ENCODE data around the gene STX4. TPM values are rescaled to one million over a fixed set of nuclear protein-coding genes. Genes with fewer than 3 reads are reported as not detected.

STX4 gene
- polyA plus RNA-seq, 3 donors: 38.4 to 47.3 (median 45.4) TPM

DNA sequence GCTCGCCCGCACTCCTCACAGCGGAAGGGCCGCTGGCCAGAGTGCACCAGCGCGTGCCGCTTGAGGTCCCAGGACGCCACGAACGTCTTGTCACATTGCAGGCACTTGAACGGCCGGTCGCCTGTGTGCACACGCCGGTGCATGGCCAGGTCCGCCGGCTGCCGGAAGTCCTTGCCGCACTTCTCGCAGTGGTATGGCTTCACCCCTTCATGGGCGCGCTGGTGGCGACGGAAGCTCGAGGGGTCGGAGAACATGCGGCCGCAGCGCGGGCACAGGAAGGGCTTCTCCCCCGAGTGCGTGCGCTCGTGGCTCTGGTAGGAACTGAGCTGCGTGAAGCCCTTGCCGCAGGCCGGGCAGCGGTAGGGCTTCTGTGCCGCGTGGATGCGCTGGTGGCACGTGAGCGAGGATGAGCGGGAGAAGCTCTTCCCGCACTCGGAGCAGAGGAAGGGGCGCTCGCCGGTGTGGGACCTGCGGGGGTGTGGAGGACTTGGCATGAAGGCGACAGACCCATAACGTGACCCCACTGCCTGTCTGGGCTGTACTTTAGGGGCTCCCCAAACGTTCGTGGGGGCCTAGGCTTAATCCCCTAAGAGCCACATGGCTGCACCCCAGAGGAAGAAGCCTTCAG, 28.6 kb downstream of the STX4 start:
- no peak for DNase-seq

DNA sequence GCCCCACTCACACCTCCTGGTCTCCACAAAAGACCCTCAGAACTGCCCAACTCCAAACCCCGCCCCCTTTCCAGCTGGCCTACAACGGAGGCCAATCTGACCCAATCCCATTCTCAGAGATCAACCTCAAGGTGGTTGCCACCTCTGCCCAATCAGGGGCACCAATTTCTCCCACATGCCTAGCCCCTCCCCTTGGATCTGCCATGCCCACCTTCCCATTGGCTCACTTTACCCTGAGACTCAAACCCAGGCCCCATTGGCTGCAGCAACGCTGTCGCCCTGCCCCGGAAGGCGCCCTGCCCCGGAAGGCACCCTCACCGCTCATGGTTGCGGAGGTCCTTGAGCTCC, 30.1 kb downstream of the STX4 start:
- DNase-seq: no peak

DNA sequence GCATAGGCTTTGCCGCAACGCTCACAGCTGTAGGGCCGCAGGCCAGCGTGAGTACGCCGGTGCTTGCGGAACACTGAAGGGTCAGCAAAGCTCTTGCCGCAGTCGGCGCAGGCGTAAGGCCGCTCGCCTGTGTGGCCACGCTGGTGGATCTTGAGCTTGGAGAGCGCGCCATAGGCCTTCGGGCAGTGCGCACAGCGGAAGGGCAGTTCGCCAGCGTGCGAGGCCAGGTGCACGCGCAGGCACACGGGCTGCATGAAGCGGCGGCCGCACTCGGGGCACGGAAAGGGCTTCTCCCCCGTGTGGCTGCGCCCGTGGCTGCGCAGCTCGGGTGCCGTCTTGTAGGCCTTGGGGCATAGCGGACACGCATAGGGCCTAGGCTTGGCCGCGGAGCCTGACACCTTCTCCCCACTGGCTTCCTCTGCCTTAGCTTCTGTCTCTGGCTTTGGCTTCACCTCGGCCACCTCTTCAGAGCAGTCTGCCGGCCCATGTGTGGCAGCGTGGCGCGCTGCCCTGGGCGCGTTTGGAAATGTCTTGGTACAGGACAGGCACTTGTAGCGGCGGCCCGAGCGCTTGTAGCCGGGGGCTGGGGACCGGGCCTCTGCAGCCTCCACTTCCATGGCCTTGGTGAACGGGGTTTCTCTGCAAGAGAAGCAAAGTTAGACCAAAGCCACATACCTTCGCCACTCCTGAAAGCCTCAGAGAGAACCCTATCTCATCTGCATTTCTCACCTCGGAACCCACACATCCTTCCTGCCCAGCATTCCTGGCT, 30.7 kb downstream of the STX4 start:
- DNase-seq: no peak

DNA sequence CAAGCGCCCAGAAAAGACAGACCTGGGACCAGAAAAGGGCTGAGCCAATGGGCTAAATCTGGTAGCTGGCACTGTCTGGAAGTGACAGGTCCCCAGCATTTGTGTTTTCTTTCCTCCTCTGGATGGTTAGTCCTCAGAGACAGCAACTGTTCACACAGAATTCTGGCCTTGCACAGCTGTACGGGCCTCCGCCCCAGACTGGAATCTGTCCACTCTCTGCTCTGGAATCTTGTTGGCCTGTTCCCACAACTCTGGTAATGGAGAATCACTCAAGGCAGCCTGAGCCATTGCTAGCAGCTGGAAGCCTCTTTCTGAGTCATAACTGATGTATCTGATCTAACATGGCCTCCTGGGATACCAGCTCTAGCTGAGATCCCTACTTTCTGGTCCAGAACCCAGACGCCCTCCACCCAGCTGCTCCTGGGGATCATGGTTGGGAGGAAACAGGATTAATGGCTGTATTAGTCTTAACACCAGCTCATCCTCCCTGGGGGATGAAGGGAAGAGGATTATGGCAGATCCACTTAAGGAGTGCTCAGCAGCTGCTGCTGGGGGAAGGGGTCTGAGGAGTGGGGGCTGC, 31.6 kb downstream of the STX4 start:
- DNase-seq: no peak

DNA sequence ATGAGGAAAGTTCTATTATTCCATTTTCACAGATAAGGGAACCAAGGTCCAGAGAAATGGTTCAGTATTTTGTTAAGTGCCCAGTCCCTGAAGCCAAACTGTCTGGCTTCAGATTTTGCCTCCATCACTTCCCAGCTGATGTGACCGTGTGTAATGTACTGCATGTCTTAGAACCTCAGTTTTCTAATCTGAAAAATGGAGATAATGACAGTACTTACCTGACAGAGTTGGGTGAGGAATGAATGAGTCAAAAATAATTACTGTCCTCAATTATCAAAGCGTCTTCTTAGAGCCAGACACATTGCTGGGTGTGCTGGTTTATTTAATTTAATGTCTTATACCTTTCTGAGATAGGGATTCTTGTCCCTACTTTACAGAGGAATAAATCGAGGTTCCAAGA, 34.0 kb downstream of the STX4 start:
- DNase-seq: no peak

DNA sequence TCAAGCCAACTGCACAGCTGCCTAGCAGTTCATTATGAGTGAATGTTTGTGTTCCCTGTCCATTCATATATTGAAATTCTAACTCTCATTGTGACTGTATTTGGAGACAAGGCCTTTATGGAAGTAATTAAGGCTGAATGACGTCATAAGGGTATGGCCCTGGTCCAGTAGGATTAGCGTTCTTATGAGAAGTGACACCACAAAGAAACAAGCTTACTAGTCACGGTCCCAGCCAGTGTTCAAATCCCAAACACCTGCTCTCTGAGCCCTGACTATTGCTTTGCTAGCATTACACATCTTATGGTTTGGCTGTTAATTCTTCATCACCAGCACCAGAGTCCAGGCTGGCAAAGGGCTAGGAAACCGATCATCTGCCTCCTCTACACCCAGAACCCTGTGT, 38.5 kb downstream of the STX4 start:
- DNase-seq: peak; percentile 2

DNA sequence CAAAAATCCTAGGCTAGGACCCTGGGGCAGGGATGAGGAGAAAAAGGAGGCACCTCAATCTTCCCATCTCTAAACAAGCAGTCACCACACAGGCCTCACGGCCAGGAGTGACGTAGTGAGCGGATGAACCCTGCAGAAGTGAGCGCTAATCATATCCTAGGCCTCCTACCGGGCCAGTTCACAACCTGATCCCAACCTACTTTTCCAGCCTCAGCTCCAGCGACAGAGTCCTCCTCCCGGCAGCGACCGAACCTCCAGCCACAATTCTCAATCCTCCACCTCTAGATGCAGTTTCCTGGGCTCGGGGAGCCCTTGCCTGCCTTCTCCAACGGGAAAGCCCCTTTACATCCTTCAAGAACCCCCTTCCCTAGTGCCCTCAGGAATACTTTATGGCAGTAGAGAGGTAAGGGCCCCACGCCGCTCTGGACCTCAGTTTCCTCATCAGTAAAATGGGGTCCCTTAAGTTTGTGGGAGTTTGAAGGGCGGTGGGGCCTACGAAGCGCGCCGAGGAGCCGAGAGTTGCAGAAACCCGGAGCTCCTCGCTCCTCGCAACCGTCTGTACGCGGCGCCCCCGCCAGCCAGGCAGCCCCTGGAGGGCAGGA, 39.3 kb downstream of the STX4 start:
- peak; percentile 10 for DNase-seq

DNA sequence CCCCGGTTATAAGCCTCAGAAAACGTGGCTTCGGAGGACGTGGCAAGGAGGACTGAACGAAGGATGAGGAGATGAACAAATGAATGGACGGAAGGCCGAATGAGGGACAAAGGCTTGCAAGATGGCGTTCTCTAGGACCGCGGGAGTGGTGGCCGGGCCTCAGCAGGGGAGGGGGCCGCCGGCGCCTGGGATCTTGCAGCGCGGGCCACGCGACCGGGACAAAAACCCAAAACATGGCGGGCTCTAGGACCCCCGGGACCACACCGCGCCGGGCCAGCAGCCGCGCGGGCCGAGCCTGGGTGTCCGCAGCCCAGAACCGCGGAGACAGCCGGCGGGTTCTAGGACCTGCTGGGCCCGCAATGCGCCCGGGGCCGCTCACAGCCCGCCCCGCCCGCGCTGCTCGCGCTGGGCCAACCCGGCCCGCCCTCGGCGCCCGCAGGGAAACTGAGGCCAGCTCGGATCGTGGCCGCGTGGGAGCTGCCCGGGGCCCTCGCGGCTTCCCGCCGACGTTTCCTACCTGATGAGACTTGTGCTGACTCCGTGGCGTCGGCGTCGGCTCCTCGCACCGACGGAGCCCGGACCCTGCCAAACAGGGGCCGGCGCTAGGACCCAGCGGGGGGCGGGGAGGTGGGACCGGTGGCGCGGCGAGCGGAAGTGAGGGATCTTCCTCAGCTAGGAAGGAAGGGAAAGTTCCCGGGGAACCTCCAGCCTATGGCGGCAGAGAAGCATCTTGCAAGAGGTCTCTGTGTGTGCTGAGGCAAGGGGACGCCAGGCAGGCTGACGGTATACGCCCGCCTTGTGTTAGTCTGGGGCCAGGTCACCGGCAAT, 40.0 kb downstream of the STX4 start:
- peak; percentile 94 for DNase-seq

DNA sequence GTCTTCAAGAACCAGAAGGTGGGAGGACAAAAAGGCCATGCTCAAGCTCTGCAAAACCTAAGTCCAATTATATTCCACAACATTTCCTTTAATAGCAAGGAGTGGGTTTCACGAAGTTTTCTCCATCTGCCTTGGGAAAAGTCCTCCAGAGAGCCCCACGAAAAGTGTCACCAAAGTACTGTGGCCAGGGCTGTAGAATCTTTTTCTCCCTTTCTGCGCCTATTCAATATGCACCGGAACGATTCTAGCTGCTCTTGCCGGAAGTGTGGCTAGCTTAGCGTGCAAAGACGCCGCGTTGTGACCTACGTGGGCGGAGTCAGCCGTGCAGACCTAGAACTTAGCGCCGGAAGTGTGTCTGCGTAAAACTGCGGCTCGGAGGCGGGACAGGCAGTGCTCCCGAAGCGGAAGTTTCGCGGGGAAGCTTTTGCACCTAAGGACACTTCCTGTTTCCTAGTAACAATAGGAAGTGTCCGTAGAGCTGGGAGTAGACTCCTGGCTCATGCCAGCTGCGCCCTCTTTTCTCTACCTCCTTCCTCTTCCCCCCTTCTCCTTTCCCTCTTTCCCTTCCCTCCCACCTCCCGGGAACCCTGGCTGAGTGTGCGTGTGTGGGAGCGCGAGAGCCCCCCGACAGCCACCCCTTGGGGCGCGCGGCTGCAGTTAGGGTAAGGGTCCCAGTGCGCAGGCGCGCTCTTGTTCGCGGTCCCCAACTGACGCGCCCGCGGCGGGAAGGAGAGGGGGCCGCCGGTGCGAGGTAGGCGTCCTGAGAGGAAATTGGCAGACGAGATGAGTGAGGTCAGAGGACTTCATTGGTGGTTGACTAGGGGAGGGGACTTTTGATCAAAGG, 40.8 kb downstream of the STX4 start, which contains the start of the genes ZNF646 and ZNF668:
ZNF646 (plus strand) TSS at position 453 of the 844 bp plus-strand sequence. CDS start 1,903 bp downstream, outside the sequence.
ZNF668 (minus strand) TSS at position 271 of the 844 bp plus-strand sequence. CDS start 9,781 bp downstream, outside the sequence.
- peak; percentile 99 for DNase-seq

DNA sequence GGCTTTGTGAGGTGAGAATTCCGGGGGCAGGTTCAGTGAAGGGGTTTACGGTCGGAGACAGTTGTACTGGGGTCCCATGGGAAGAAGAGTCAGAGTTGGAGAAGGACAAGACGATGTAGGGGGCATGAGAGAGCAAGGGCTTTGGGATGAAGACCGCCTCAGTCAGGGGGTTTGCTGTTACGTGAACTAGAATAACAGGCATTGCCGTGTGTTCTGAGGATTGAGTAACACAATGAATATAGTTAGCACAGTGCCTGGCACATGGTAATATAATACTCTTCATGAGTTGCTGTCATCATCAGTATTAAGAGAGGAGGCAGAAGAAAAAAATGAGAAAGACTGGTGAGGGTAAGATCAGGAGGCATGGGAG, 41.4 kb downstream of the STX4 start:
- no peak for DNase-seq

DNA sequence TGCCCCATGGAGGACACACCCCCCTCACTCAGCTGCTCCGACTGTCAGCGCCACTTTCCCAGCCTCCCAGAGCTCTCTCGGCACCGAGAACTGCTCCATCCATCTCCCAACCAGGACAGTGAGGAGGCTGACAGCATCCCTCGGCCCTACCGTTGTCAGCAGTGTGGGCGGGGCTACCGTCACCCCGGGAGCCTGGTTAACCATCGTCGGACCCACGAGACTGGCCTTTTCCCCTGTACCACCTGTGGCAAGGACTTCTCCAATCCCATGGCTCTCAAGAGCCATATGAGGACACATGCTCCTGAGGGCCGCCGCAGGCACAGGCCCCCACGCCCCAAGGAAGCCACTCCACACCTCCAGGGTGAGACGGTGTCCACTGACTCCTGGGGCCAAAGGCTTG, 43.0 kb downstream of the STX4 start:
- DNase-seq: no peak

DNA sequence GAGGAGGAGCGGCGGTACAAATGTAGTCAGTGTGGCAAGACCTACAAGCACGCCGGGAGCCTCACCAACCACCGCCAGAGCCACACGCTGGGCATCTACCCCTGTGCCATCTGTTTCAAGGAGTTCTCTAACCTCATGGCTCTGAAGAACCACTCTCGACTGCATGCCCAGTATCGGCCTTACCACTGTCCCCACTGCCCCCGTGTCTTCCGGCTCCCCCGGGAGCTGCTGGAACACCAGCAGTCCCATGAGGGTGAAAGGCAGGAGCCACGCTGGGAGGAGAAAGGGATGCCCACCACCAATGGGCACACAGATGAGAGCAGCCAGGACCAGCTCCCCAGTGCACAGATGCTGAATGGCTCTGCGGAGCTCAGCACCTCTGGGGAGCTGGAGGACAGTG, 43.7 kb downstream of the STX4 start:
- no peak for DNase-seq

DNA sequence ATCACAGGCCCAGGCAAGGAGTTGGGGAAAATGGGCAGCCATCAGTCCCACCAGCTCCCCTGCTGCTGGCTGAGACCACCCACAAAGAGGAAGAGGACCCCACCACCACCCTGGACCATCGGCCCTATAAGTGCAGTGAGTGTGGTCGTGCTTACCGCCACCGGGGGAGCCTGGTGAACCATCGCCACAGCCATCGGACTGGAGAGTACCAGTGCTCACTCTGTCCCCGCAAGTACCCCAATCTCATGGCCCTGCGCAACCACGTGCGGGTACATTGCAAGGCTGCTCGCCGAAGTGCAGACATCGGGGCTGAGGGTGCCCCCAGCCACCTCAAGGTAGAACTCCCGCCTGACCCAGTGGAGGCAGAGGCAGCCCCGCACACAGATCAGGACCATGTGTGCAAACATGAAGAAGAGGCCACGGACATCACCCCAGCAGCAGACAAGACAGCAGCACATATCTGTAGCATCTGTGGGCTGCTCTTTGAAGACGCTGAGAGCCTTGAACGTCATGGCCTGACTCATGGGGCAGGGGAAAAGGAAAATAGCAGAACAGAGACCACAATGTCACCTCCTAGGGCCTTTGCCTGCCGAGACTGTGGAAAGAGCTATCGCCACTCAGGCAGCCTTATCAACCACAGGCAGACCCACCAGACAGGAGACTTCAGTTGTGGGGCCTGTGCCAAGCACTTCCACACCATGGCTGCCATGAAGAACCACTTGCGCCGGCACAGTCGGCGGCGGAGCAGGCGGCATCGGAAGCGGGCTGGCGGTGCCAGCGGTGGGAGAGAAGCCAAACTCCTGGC, 44.4 kb downstream of the STX4 start:
- no peak for DNase-seq

DNA sequence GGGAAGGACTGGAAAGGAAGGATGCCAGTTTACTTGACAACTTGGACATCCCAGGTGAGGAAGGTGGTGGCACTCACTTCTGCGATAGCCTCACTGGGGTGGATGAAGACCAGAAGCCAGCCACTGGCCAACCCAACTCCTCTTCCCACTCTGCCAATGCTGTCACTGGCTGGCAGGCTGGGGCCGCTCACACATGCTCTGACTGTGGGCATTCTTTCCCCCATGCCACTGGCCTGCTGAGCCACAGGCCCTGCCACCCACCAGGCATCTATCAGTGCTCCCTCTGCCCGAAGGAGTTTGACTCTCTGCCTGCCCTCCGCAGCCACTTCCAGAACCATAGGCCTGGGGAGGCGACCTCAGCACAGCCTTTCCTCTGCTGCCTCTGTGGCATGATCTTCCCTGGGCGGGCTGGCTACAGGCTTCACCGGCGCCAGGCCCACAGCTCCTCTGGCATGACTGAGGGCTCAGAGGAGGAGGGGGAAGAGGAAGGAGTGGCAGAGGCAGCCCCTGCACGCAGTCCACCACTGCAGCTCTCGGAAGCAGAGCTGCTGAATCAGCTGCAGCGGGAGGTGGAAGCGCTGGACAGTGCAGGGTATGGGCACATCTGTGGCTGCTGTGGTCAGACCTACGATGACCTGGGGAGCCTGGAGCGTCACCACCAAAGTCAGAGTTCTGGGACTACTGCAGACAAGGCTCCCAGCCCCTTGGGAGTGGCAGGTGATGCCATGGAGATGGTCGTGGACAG, 45.4 kb downstream of the STX4 start:
- no peak for DNase-seq

DNA sequence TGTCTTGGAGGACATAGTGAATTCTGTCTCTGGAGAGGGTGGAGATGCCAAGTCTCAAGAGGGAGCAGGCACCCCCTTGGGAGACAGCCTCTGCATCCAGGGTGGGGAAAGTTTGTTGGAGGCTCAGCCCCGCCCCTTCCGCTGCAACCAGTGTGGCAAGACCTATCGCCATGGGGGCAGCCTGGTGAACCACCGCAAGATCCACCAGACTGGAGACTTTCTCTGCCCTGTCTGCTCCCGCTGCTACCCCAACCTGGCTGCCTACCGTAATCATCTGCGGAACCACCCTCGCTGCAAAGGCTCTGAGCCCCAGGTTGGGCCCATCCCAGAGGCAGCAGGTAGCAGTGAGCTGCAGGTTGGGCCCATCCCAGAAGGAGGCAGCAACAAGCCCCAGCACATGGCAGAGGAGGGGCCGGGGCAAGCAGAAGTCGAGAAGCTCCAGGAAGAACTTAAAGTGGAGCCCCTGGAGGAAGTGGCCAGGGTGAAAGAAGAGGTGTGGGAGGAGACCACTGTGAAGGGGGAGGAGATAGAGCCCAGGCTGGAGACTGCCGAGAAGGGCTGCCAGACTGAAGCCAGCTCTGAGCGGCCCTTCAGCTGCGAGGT, 46.1 kb downstream of the STX4 start:
- DNase-seq: no peak

DNA sequence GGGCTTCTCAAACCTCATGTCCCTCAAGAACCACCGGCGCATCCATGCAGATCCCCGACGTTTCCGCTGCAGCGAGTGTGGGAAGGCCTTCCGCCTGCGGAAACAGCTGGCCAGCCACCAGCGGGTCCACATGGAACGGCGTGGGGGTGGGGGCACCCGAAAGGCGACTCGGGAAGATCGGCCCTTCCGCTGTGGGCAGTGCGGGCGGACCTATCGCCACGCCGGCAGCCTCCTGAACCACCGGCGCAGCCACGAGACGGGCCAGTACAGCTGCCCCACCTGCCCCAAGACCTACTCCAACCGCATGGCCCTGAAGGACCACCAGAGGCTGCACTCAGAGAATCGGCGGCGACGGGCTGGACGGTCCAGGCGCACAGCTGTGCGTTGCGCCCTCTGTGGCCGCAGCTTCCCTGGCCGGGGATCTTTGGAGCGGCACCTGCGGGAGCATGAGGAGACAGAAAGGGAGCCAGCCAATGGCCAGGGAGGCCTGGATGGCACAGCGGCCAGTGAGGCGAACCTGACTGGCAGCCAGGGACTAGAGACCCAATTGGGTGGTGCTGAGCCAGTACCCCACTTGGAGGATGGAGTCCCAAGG, 46.8 kb downstream of the STX4 start:
- DNase-seq: no peak

DNA sequence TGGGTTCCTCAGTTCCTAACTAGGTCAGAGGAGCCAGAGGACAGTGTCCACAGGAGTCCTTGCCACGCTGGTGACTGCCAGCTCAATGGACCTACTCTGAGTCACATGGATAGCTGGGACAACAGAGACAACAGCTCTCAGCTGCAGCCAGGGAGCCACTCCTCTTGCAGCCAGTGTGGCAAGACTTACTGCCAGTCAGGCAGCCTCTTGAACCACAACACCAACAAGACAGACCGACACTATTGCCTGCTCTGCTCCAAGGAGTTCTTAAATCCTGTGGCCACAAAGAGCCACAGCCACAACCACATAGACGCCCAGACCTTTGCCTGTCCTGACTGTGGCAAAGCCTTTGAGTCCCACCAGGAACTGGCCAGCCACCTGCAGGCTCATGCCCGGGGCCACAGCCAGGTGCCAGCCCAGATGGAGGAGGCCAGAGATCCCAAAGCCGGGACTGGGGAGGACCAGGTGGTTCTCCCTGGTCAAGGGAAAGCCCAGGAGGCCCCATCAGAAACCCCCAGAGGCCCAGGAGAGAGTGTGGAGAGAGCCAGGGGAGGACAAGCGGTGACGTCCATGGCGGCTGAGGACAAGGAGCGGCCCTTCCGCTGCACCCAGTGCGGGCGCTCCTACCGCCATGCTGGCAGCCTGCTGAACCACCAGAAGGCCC, 47.5 kb downstream of the STX4 start:
- DNase-seq: no peak

Data from renal pelvis (tissue), 4 donors.